Osteoblast (primary cell): ENCODE data around the gene ZNF93. TPM values are rescaled to one million over a fixed set of nuclear protein-coding genes. Genes with fewer than 3 reads are reported as not detected.

Experiments used
- DNase-seq: peaks from one replicate; pipeline ENCODE4 v3.0.0; 2011; ENCODE audit warnings: low spot score, mixed read lengths; ENCODE audit not compliant: insufficient read length; ENCODE audit errors: missing footprints
- H2AFZ ChIP-seq: 2 replicates; pipeline ENCODE4 v1.6.0; 2011; ENCODE audit warnings: mild to moderate bottlenecking, low read length
- H3K27ac ChIP-seq: 2 replicates; pipeline ENCODE4 v1.5.1; 2011; ENCODE audit warnings: mild to moderate bottlenecking, low read depth, low read length, moderate library complexity
- H3K27me3 ChIP-seq: 2 replicates; pipeline ENCODE4 v1.6.0; 2012; ENCODE audit warnings: mild to moderate bottlenecking, control low read depth, inconsistent platforms, low read length, moderate library complexity; ENCODE audit not compliant: insufficient read depth
- H3K36me3 ChIP-seq: 2 replicates; pipeline ENCODE4 v1.5.1; 2011; ENCODE audit warnings: mild to moderate bottlenecking, low read length, control low read depth, moderate library complexity; ENCODE audit not compliant: insufficient read depth
- H3K4me1 ChIP-seq: 2 replicates; pipeline ENCODE4 v1.5.1; 2011; ENCODE audit warnings: mild to moderate bottlenecking, low read length, control low read depth, moderate library complexity; ENCODE audit not compliant: insufficient read depth
- H3K4me2 ChIP-seq: 2 replicates; pipeline ENCODE4 v1.6.0; 2011; ENCODE audit warnings: mild to moderate bottlenecking, low read length; ENCODE audit not compliant: insufficient read depth
- H3K4me3 ChIP-seq: fragments of 200-600 bp; sonication (generic); 3 replicates; pipeline ENCODE4 v1.5.1; 2012; ENCODE audit warnings: mild to moderate bottlenecking, low read length, inconsistent platforms; ENCODE audit not compliant: insufficient read depth
- H3K79me2 ChIP-seq: 2 replicates; pipeline ENCODE4 v1.6.0; 2012; ENCODE audit warnings: mild to moderate bottlenecking, low read length, control low read depth, inconsistent platforms; ENCODE audit not compliant: insufficient read depth
- H3K9me3 ChIP-seq: 2 replicates; pipeline ENCODE4 v1.5.1; 2011; ENCODE audit warnings: low read depth, low read length, control low read depth
- H4K20me1 ChIP-seq: 2 replicates; pipeline ENCODE4 v1.6.0; 2012; ENCODE audit warnings: mild to moderate bottlenecking, low read length, control low read depth; ENCODE audit not compliant: insufficient read depth
- total RNA-seq: library from RNA; depleted of rRNA; stranded (reverse); fragments of >200 nt; gene quantifications from 2 replicates; pipeline ENCODE4 v1.2.3, GENCODE V29; 2012
- TF ChIP-seq, protein P1 (sequence below): IDR thresholded peaks from 2 replicates; pipeline ENCODE4 v1.5.1; 2011; ENCODE audit warnings: mild to moderate bottlenecking, low read depth, low read length, moderate library complexity; ENCODE audit errors: extremely low read depth

Gene ZNF93
- total RNA-seq, 1 donor: 5.1 TPM

GRCh38 chr19:19943848-19944582 is 43.3 kb downstream of the ZNF93 start:
- H3K4me2 ChIP-seq: no peak overlapping the region
- TF ChIP-seq, protein P1, sequence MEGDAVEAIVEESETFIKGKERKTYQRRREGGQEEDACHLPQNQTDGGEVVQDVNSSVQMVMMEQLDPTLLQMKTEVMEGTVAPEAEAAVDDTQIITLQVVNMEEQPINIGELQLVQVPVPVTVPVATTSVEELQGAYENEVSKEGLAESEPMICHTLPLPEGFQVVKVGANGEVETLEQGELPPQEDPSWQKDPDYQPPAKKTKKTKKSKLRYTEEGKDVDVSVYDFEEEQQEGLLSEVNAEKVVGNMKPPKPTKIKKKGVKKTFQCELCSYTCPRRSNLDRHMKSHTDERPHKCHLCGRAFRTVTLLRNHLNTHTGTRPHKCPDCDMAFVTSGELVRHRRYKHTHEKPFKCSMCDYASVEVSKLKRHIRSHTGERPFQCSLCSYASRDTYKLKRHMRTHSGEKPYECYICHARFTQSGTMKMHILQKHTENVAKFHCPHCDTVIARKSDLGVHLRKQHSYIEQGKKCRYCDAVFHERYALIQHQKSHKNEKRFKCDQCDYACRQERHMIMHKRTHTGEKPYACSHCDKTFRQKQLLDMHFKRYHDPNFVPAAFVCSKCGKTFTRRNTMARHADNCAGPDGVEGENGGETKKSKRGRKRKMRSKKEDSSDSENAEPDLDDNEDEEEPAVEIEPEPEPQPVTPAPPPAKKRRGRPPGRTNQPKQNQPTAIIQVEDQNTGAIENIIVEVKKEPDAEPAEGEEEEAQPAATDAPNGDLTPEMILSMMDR: no peak
- no peaks in the 10 kb centered on the region for H3K4me1 ChIP-seq
- no peak overlapping the region for H3K27ac ChIP-seq
- no peak overlapping the region for H3K4me3 ChIP-seq
- no peaks in the 10 kb centered on the region for H3K9me3 ChIP-seq
- H3K27me3 ChIP-seq: no peaks in the 10 kb centered on the region
- no peaks in the 10 kb centered on the region for H3K36me3 ChIP-seq
- H2AFZ ChIP-seq: no peak overlapping the region
- no peaks in the 10 kb centered on the region for H4K20me1 ChIP-seq
- peak; percentile 6 for DNase-seq
- H3K79me2 ChIP-seq: no peaks in the 10 kb centered on the region

DNA sequence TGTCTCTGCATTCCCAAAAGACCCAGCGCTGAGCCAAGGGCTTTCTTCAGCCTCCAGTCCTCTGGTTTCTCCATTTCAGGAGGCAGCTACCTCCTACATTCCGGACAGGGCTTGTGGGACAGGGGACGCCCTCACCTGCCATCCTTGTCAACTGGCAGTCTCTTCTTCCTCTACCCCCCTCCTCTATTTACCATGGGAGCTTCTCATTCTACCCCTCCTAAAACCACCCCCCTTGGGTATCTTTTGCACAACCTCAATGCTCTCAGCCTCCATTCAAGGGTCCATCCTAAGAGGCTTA is 43.8 kb downstream of the ZNF93 start:
- Histone ChIP-seq H2AFZ (no peak overlapping the region), H3K79me2 (no peaks in the 10 kb centered on the region), H3K27ac (no peak overlapping the region), H3K9me3 (no peaks in the 10 kb centered on the region), H4K20me1 (no peaks in the 10 kb centered on the region), H3K4me2 (no peak overlapping the region), H3K4me3 (no peak overlapping the region), H3K36me3 (no peaks in the 10 kb centered on the region), H3K4me1 (no peaks in the 10 kb centered on the region), H3K27me3 (no peaks in the 10 kb centered on the region)
- TF ChIP-seq, protein P1: no peak
- DNase-seq: no peak

DNA sequence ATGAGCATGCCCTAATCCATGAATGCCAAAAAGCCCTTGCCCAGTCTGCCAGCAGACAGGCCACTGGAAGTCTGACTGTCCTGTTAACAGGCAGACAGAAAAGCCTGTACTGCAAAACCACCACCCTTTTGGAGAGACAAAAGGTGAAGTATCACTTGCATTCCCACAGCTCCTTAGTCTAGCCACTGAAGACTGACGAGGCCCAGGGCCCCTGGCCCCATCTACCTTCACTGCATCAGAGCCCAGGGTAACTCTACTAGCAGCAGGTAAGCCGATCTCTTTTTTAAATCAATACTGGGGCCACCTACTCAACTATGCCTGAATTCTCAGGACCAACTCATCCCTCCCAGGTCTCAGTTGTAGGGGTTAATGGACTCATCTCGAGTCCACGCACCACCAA is 45.5 kb downstream of the ZNF93 start:
- no peaks in the 10 kb centered on the region for H3K4me1 ChIP-seq
- H3K9me3 ChIP-seq: no peaks in the 10 kb centered on the region
- H3K79me2 ChIP-seq: no peaks in the 10 kb centered on the region
- no peaks in the 10 kb centered on the region for H3K36me3 ChIP-seq
- no peak overlapping the region for H3K27ac ChIP-seq
- H4K20me1 ChIP-seq: no peaks in the 10 kb centered on the region
- no peak for DNase-seq
- TF ChIP-seq, protein P1: no peak
- no peak overlapping the region for H3K4me2 ChIP-seq
- H3K27me3 ChIP-seq: no peaks in the 10 kb centered on the region
- no peak overlapping the region for H3K4me3 ChIP-seq
- no peak overlapping the region for H2AFZ ChIP-seq

- H3K79me2 ChIP-seq: no peaks in the 10 kb centered on the region
- H3K36me3 ChIP-seq: no peaks in the 10 kb centered on the region
- no peak overlapping the region for H3K4me2 ChIP-seq
- H3K4me3 ChIP-seq: no peak overlapping the region
- no peak overlapping the region for H2AFZ ChIP-seq
- TF ChIP-seq, protein P1: no peak
- H3K27ac ChIP-seq: no peak overlapping the region
- H3K27me3 ChIP-seq: no peaks in the 10 kb centered on the region
- no peaks in the 10 kb centered on the region for H4K20me1 ChIP-seq
- H3K9me3 ChIP-seq: no peaks in the 10 kb centered on the region
- DNase-seq: no peak
- no peaks in the 10 kb centered on the region for H3K4me1 ChIP-seq
Observed at GRCh38 chr19:19948800-19949199, 48.1 kb downstream of the ZNF93 start.
